Stimulated activated naive CD8-positive, alpha-beta T cell treated with anti-CD3 and anti-CD28 coated beads, Interleukin-15, Interleukin-2, amounts not matched to agents 100 ng/mL and 50 ng/mL, for 24 hours (primary cell): ENCODE data around the gene TBC1D4.

Source experiments
- H3K27ac Mint-ChIP-seq: one replicate; pipeline ENCODE4 v1.8.0; 2021; ENCODE audit warnings: mild to moderate bottlenecking, mixed read lengths
- H3K27me3 Mint-ChIP-seq: one replicate; pipeline ENCODE4 v1.8.0; 2021; ENCODE audit warnings: mixed read lengths
- H3K36me3 Mint-ChIP-seq: one replicate; pipeline ENCODE4 v1.8.0; 2021; ENCODE audit warnings: low read depth, mixed read lengths
- H3K4me1 Mint-ChIP-seq: one replicate; pipeline ENCODE4 v1.8.0; 2021; ENCODE audit warnings: low read depth, mixed read lengths
- H3K4me3 Mint-ChIP-seq: one replicate; pipeline ENCODE4 v1.8.0; 2021; ENCODE audit warnings: mild to moderate bottlenecking, mixed read lengths
- H3K9me3 Mint-ChIP-seq: one replicate; pipeline ENCODE4 v1.8.0; 2021; ENCODE audit warnings: mixed read lengths

Gene TBC1D4

GRCh38 chr13:75421133-75421532, 60.8 kb downstream of the TBC1D4 start:
- H3K27me3 Mint-ChIP-seq: peaks cover 18% of the 10 kb centered on the region
- no peak overlapping the region for H3K4me3 Mint-ChIP-seq
- no peaks in the 10 kb centered on the region for H3K36me3 Mint-ChIP-seq
- no peaks in the 10 kb centered on the region for H3K9me3 Mint-ChIP-seq
- no peak overlapping the region for H3K27ac Mint-ChIP-seq
- peaks cover 11% of the 10 kb centered on the region for H3K4me1 Mint-ChIP-seq

- H3K4me3 Mint-ChIP-seq: no peak overlapping the region
- no peaks in the 10 kb centered on the region for H3K9me3 Mint-ChIP-seq
- peaks cover 12% of the 10 kb centered on the region for H3K27me3 Mint-ChIP-seq
- peaks cover 3% of the 10 kb centered on the region for H3K4me1 Mint-ChIP-seq
- H3K36me3 Mint-ChIP-seq: no peaks in the 10 kb centered on the region
- no peak overlapping the region for H3K27ac Mint-ChIP-seq
Measured at GRCh38 chr13:75419656-75420055, 62.3 kb downstream of the TBC1D4 start.

- H3K36me3 Mint-ChIP-seq: no peaks in the 10 kb centered on the region
- no peaks in the 10 kb centered on the region for H3K9me3 Mint-ChIP-seq
- no peak overlapping the region for H3K27ac Mint-ChIP-seq
- H3K4me1 Mint-ChIP-seq: no peaks in the 10 kb centered on the region
- H3K27me3 Mint-ChIP-seq: peaks cover 7% of the 10 kb centered on the region
- no peak overlapping the region for H3K4me3 Mint-ChIP-seq
Measured at GRCh38 chr13:75418997-75419396, 63.0 kb downstream of the TBC1D4 start.

DNA sequence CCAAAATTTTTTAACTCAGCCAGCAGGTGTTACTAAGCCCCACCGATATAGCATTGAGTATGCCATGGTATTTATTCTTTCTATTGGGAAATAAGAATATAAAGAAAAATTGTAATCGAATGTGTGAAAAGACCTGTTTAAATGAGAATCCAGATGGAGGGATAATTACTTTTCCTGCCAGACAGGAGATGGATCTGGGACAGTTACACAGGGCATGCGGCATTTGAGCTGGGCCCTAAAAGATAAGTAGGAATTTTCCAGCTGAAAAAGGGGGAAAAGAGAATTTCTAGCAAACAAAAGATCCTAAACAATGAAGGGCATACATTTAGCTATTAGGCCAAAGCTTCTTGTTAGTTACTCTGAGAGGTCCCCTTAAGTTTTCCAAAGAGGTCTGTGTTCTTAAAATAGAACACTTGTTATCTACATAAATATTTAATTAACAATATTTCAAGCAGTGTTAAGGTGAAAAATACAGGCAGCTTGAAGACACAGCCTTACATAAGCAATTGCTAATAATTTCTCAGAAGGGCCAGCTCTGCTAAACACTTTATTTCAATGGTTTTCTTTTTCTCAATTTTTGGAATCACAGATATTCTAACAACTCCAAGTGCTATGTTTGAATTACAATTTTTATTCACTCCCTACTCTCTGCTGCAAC, 63.7 kb downstream of the TBC1D4 start:
- H3K4me1 Mint-ChIP-seq: no peaks in the 10 kb centered on the region
- H3K9me3 Mint-ChIP-seq: no peaks in the 10 kb centered on the region
- H3K4me3 Mint-ChIP-seq: no peak overlapping the region
- H3K36me3 Mint-ChIP-seq: no peaks in the 10 kb centered on the region
- H3K27me3 Mint-ChIP-seq: peaks cover 2% of the 10 kb centered on the region
- H3K27ac Mint-ChIP-seq: no peak overlapping the region

- no peaks in the 10 kb centered on the region for H3K36me3 Mint-ChIP-seq
- H3K4me3 Mint-ChIP-seq: no peak overlapping the region
- no peaks in the 10 kb centered on the region for H3K27me3 Mint-ChIP-seq
- no peaks in the 10 kb centered on the region for H3K9me3 Mint-ChIP-seq
- no peak overlapping the region for H3K27ac Mint-ChIP-seq
- H3K4me1 Mint-ChIP-seq: no peaks in the 10 kb centered on the region
Measured at GRCh38 chr13:75417656-75418055, 64.3 kb downstream of the TBC1D4 start.

- no peaks in the 10 kb centered on the region for H3K36me3 Mint-ChIP-seq
- H3K4me1 Mint-ChIP-seq: no peaks in the 10 kb centered on the region
- H3K9me3 Mint-ChIP-seq: no peaks in the 10 kb centered on the region
- no peak overlapping the region for H3K4me3 Mint-ChIP-seq
- H3K27ac Mint-ChIP-seq: no peak overlapping the region
- H3K27me3 Mint-ChIP-seq: no peaks in the 10 kb centered on the region
Measured at GRCh38 chr13:75417012-75417384, 65.0 kb downstream of the TBC1D4 start.

GRCh38 chr13:75416327-75417011, 65.5 kb downstream of the TBC1D4 start:
- H3K27me3 Mint-ChIP-seq: no peaks in the 10 kb centered on the region
- no peak overlapping the region for H3K4me3 Mint-ChIP-seq
- no peaks in the 10 kb centered on the region for H3K36me3 Mint-ChIP-seq
- peak overlapping the region; percentile 26 for H3K27ac Mint-ChIP-seq
- no peaks in the 10 kb centered on the region for H3K4me1 Mint-ChIP-seq
- no peaks in the 10 kb centered on the region for H3K9me3 Mint-ChIP-seq

GRCh38 chr13:75415694-75416093, 66.3 kb downstream of the TBC1D4 start:
- Mint-ChIP-seq H3K27me3 (no peaks in the 10 kb centered on the region), H3K27ac (no peak overlapping the region), H3K9me3 (no peaks in the 10 kb centered on the region), H3K4me1 (no peaks in the 10 kb centered on the region), H3K4me3 (no peak overlapping the region), H3K36me3 (no peaks in the 10 kb centered on the region)

GRCh38 chr13:75415171-75415570, 66.8 kb downstream of the TBC1D4 start:
- Mint-ChIP-seq H3K36me3 (no peaks in the 10 kb centered on the region), H3K27ac (no peak overlapping the region), H3K9me3 (no peaks in the 10 kb centered on the region), H3K4me3 (no peak overlapping the region), H3K4me1 (no peaks in the 10 kb centered on the region), H3K27me3 (no peaks in the 10 kb centered on the region)

- Mint-ChIP-seq H3K27ac (no peak overlapping the region), H3K4me3 (no peak overlapping the region), H3K4me1 (no peaks in the 10 kb centered on the region), H3K9me3 (no peaks in the 10 kb centered on the region), H3K27me3 (no peaks in the 10 kb centered on the region), H3K36me3 (no peaks in the 10 kb centered on the region)
Measured at GRCh38 chr13:75414036-75414827, 67.7 kb downstream of the TBC1D4 start.

GRCh38 chr13:75411924-75412537, 69.9 kb downstream of the TBC1D4 start:
- H3K9me3 Mint-ChIP-seq: no peaks in the 10 kb centered on the region
- no peaks in the 10 kb centered on the region for H3K27me3 Mint-ChIP-seq
- no peaks in the 10 kb centered on the region for H3K36me3 Mint-ChIP-seq
- no peak overlapping the region for H3K4me3 Mint-ChIP-seq
- no peak overlapping the region for H3K27ac Mint-ChIP-seq
- no peaks in the 10 kb centered on the region for H3K4me1 Mint-ChIP-seq

DNA sequence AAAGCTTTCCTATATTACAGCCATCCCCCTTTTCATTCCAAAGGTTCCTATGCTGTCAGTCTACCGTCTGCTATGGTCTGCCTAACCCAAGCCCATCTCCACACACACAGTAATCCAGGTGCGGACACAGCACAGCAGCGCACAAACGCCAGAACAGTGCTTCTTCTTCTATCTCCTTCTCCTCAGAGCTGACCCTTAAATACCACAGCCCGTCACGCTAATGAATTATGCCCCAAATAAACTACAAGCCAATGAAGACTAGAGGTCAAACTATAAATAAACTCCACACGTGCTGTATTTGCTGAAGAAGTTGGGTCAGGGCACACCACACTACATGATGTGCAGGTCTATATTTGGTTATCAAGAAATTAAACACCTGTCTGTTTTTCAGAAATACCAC, 71.8 kb downstream of the TBC1D4 start:
- Mint-ChIP-seq H3K36me3 (no peaks in the 10 kb centered on the region), H3K27me3 (no peaks in the 10 kb centered on the region), H3K4me3 (no peak overlapping the region), H3K9me3 (no peaks in the 10 kb centered on the region), H3K27ac (no peak overlapping the region), H3K4me1 (no peaks in the 10 kb centered on the region)

- no peaks in the 10 kb centered on the region for H3K36me3 Mint-ChIP-seq
- H3K4me3 Mint-ChIP-seq: no peak overlapping the region
Measured at GRCh38 chr13:75407998-75408397, 74.0 kb downstream of the TBC1D4 start.

DNA sequence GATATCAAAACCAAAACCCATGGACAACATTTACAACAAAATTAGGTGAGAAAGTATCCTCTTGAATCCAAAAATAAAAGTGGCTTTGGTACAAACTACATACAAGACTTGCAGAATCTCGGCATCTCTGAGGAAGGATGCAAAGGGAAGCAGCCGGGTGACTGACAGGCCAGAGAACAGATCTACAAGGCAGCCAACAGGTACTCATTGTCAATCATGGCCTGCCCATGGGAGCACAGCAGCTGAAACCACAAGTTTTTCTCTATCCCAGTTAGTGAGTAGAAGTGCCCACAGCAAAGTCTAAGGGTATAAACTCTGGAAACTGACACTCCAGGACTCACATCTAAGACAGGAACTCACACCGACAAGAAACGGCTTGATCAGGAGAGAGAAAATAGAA, 74.5 kb downstream of the TBC1D4 start:
- H3K9me3 Mint-ChIP-seq: no peaks in the 10 kb centered on the region
- no peaks in the 10 kb centered on the region for H3K27me3 Mint-ChIP-seq
- no peak overlapping the region for H3K27ac Mint-ChIP-seq
- no peaks in the 10 kb centered on the region for H3K36me3 Mint-ChIP-seq
- no peak overlapping the region for H3K4me3 Mint-ChIP-seq
- no peaks in the 10 kb centered on the region for H3K4me1 Mint-ChIP-seq

More at GRCh38 chr13:75407998-75408397, 74.0 kb downstream of the TBC1D4 start:
- no peaks in the 10 kb centered on the region for H3K4me1 Mint-ChIP-seq
- H3K27me3 Mint-ChIP-seq: no peaks in the 10 kb centered on the region
- no peaks in the 10 kb centered on the region for H3K9me3 Mint-ChIP-seq
- no peak overlapping the region for H3K27ac Mint-ChIP-seq
